ENCODE results near the gene AWAT1. TPM values are rescaled to one million over a fixed set of nuclear protein-coding genes. Genes with fewer than 3 reads are reported as not detected.

The AWAT1 gene
- total and polyA plus RNA-seq, 11 donors: not detected

DNA sequence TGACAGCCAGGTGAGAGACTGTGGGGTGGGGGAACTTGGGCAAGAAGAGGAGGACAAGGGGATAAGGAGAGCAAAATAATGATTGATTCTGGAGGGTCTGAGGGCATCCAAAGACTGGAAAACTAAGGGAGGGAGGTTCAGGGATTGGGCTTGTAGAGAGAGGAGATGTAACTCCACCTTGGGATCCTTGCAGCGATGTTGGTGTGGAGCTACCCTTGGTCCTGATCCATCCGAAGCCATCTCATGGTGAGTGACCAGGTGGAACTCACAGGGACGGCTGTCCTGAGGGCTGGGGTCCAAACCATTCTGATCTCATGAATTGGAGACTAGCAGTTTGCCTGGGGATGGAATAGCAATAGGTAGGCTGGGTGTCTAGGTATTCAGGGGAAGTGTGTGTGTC, 46.1 kb downstream of the AWAT1 start:
- H3K27me3 ChIP-seq: no peaks in the 10 kb centered on the region
- H3K27ac ChIP-seq: no peak overlapping the region
- peaks cover 0 to 13% (median 2%) of the 10 kb centered on the region in 9 donors for H3K36me3 ChIP-seq
- DNase-seq: no peak
- H3K4me3 ChIP-seq: no peak overlapping the region
- H3K4me1 ChIP-seq: no peaks in the 10 kb centered on the region
- intact Hi-C loops (cut with DNase I): loop anchor here in 3 of 10 donors (10.0 kb wide), 3 partner anchors 144 to 154 kb away; partner anchors contain the start of genes GDPD2 (in 1 of the 3) and IGBP1 (in 1 of the 3)
- no peak for TF ChIP-seq POLR2A (IDR thresholded peaks at IDR 0.05)
- TF ChIP-seq, protein P1, sequence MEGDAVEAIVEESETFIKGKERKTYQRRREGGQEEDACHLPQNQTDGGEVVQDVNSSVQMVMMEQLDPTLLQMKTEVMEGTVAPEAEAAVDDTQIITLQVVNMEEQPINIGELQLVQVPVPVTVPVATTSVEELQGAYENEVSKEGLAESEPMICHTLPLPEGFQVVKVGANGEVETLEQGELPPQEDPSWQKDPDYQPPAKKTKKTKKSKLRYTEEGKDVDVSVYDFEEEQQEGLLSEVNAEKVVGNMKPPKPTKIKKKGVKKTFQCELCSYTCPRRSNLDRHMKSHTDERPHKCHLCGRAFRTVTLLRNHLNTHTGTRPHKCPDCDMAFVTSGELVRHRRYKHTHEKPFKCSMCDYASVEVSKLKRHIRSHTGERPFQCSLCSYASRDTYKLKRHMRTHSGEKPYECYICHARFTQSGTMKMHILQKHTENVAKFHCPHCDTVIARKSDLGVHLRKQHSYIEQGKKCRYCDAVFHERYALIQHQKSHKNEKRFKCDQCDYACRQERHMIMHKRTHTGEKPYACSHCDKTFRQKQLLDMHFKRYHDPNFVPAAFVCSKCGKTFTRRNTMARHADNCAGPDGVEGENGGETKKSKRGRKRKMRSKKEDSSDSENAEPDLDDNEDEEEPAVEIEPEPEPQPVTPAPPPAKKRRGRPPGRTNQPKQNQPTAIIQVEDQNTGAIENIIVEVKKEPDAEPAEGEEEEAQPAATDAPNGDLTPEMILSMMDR (IDR thresholded peaks at IDR 0.05): no peak
- H3K9me3 ChIP-seq: no peaks in the 10 kb centered on the region
- 64 to 93% (median 74%) methylated on average over 3 of the region's 3 CpGs for WGBS, 4 donors
- ATAC-seq: no peak

DNA sequence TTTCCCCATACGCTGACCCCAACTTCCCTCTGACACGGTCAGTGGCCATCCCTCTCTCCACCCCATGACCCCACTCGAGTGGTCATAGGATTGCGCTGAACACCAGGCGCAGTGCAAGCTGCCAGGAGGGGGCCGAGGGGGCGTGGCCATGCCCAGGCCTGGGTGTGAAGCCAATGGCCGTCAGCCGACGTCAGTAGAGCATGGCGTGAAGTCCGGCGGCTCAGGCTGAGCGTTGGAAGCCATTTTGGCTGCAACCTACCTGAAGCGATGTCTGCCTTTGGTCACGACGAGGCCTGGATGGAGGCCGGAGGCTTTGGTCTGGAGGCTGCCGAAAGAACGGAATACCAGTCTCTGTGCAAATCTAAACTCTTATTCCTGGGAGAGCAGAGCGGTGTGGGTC, 47.5 kb downstream of the AWAT1 start, which contains the start of gene RAB41:
Gene RAB41, plus strand, starts transcription at position 222 of the 400 bp plus-strand sequence. Its CDS starts 46 bp downstream, at position 268.
- intact Hi-C loops (cut with DNase I): loop anchor here in 3 of 10 donors (10.0 kb wide), 3 partner anchors 143 to 153 kb away; partner anchors contain the start of genes GDPD2 (in 1 of the 3) and IGBP1 (in 1 of the 3)
- no peak within 1 kb of the TSS for H3K4me3 ChIP-seq
- TF ChIP-seq POLR2A (IDR thresholded peaks at IDR 0.05): no peak
- TF ChIP-seq, protein P1 (IDR thresholded peaks at IDR 0.05): no peak
- peaks cover 0 to 21% (median 7%) of the 10 kb centered on the region in 9 donors for H3K36me3 ChIP-seq
- H3K9me3 ChIP-seq: no peaks in the 10 kb centered on the region
- 89 to 97% (median 90%) methylated on average over 21 of the region's 21 CpGs for WGBS, 4 donors
- H3K27ac ChIP-seq: no peak within 1 kb of the TSS
- no peaks in the 10 kb centered on the region for H3K4me1 ChIP-seq
- DNase-seq: no peak
- ATAC-seq: no peak
- no peaks in the 10 kb centered on the region for H3K27me3 ChIP-seq

DNA sequence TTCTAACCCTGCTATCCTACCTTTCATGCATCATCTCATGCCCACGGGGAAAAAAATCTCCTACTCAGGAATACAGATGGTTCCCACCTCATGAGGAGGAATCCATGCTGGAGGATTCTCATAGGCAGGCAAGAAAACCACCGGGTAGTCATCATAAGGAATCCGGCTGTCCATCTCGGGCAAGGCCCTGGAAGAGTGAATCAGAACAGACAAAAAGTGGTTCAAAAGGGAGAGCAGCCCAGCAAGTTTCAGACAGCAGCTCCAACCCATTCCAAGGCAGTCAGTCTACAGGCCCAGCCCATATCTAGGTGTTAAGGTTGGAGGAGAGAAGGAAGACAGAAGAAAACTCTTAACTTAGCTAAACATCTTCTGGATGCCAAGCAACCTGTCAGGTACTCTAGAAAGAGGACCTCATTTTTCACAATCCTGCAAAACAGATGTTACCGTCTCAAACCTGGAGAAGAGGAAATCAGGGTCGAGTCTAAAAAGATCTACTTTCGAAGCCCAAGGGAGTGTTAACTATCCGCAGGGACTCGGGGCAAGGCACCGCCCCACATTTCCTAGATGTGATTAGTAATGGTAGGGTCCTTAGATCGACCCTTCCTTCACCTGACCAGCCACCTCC, 54.8 kb downstream of the AWAT1 start:
- ATAC-seq (no peak), DNase-seq (no peak)
- H3K27ac ChIP-seq: peak overlapping the region in 11 of 12 donors; percentile 48 to 83 (median 69)
- H3K36me3 ChIP-seq: peaks cover 0 to 32% (median 8%) of the 10 kb centered on the region in 9 donors
- peak overlapping the region; percentile 29 to 86 (median 59) for H3K4me3 ChIP-seq
- H3K4me1 ChIP-seq: peaks cover 0 to 18% (median 6%) of the 10 kb centered on the region in 12 donors
- no peak for TF ChIP-seq POLR2A (IDR thresholded peaks at IDR 0.05)
- TF ChIP-seq, protein P1 (IDR thresholded peaks at IDR 0.05): no peak
- intact Hi-C loops (cut with DNase I): loop anchor here in 3 of 10 donors (5.0 to 10.0 kb wide), 4 partner anchors 136 to 154 kb away; partner anchors contain the start of genes GDPD2 (in 1 of the 3) and IGBP1 (in 1 of the 3)
- peaks cover 0 to 4% (median 0%) of the 10 kb centered on the region in 9 donors for H3K27me3 ChIP-seq
- WGBS, 4 donors: 26 to 54% (median 35%) methylated on average over 11 of the region's 11 CpGs
- no peaks in the 10 kb centered on the region for H3K9me3 ChIP-seq

Other genes starting within 250 kb of the AWAT1 start
- not detected for gene AWAT2, start 184.7 kb upstream of the AWAT1 start, total RNA-seq
- gene AWAT2, start 184.7 kb upstream of the AWAT1 start, polyA plus RNA-seq: not detected
- gene OTUD6A, start 172.2 kb upstream of the AWAT1 start, total RNA-seq: not detected
- gene OTUD6A, start 172.2 kb upstream of the AWAT1 start, polyA plus RNA-seq: not detected
- gene IGBP1, start 101.2 kb upstream of the AWAT1 start, total RNA-seq: 10 to 100 TPM; 36.4 to 52.7 (median 45.5) TPM
- 10 to 100 TPM; 28.2 to 56.5 TPM for gene IGBP1, start 101.2 kb upstream of the AWAT1 start, polyA plus RNA-seq
- gene DGAT2L6, start 57.2 kb upstream of the AWAT1 start, total RNA-seq: not detected
- not detected for gene DGAT2L6, start 57.2 kb upstream of the AWAT1 start, polyA plus RNA-seq
- under 1 TPM in 4 of 9 donors, not detected in 5; 0.12 to 0.24 (median 0.20) TPM for gene P2RY4, start 25.5 kb downstream of the AWAT1 start, total RNA-seq
- under 1 TPM in 1 of 2 donors, not detected in 1; 0.10 TPM for gene P2RY4, start 25.5 kb downstream of the AWAT1 start, polyA plus RNA-seq
- gene ARR3, start 33.7 kb downstream of the AWAT1 start, total RNA-seq: not detected
- not detected for gene ARR3, start 33.7 kb downstream of the AWAT1 start, polyA plus RNA-seq
- not detected for gene RAB41, start 47.5 kb downstream of the AWAT1 start, total RNA-seq
- not detected for gene RAB41, start 47.5 kb downstream of the AWAT1 start, polyA plus RNA-seq
- gene PDZD11, start 55.3 kb downstream of the AWAT1 start, total RNA-seq: 10 to 100 TPM; 27.1 to 51.4 (median 36.7) TPM
- 10 to 100 TPM; 39.1 to 57.3 TPM for gene PDZD11, start 55.3 kb downstream of the AWAT1 start, polyA plus RNA-seq
- gene KIF4A, start 55.4 kb downstream of the AWAT1 start, total RNA-seq: 1 to 10 TPM in 1 of 9 donors, under 1 TPM in 7, not detected in 1; 0.06 to 4.1 (median 0.25) TPM
- gene KIF4A, start 55.4 kb downstream of the AWAT1 start, polyA plus RNA-seq: under 1 TPM in 1 of 2 donors, not detected in 1; 0.04 TPM
- not detected for gene GDPD2, start 188.7 kb downstream of the AWAT1 start, total RNA-seq
- gene GDPD2, start 188.7 kb downstream of the AWAT1 start, polyA plus RNA-seq: not detected
- 10 to 100 TPM in 5 of 9 donors, 1 to 10 TPM in 4; 6.8 to 14.8 (median 10.3) TPM for gene DLG3, start 210.2 kb downstream of the AWAT1 start, total RNA-seq
- 1 to 10 TPM; 6.1 to 9.1 TPM for gene DLG3, start 210.2 kb downstream of the AWAT1 start, polyA plus RNA-seq

All from heart left ventricle (tissue), 16 donors.